Vagina (tissue), 2 donors: ENCODE results near the gene C1orf115.

Experiments
- POLR2A ChIP-seq, 2 donors: fragments of 450-650 bp; IDR thresholded peaks; one replicate each; pipeline ENCODE4 v1.6.1; 2017; ENCODE audit warnings: antibody characterized with exemption in 2 of 2, mild to moderate bottlenecking in 2 of 2, moderate library complexity in 2 of 2
- POLR2AphosphoS5 ChIP-seq, 2 donors: sonication (generic); formaldehyde crosslinking; IDR thresholded peaks; one replicate each; pipeline ENCODE4 v1.9.0; 2017; ENCODE audit warnings: antibody characterized with exemption in 2 of 2, mild to moderate bottlenecking in 2 of 2, low read depth in 1 of 2; ENCODE audit not compliant: insufficient read depth in 1 of 2
- TF ChIP-seq, protein P1 (sequence below), 3 experiments: fragments of 450-650 bp in 2 of 3; fragments of 200-600 bp in 1 of 3; sonication (generic) in 1 of 3; IDR thresholded peaks; one replicate each; pipeline ENCODE4 v1.5.1; 2017 to 2019; ENCODE audit warnings: antibody characterized with exemption in 3 of 3, mild to moderate bottlenecking in 2 of 3, moderate library complexity in 2 of 3

- TF ChIP-seq, protein P1, sequence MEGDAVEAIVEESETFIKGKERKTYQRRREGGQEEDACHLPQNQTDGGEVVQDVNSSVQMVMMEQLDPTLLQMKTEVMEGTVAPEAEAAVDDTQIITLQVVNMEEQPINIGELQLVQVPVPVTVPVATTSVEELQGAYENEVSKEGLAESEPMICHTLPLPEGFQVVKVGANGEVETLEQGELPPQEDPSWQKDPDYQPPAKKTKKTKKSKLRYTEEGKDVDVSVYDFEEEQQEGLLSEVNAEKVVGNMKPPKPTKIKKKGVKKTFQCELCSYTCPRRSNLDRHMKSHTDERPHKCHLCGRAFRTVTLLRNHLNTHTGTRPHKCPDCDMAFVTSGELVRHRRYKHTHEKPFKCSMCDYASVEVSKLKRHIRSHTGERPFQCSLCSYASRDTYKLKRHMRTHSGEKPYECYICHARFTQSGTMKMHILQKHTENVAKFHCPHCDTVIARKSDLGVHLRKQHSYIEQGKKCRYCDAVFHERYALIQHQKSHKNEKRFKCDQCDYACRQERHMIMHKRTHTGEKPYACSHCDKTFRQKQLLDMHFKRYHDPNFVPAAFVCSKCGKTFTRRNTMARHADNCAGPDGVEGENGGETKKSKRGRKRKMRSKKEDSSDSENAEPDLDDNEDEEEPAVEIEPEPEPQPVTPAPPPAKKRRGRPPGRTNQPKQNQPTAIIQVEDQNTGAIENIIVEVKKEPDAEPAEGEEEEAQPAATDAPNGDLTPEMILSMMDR (IDR thresholded peaks at IDR 0.05), result no peak
- TF ChIP-seq POLR2A (IDR thresholded peaks at IDR 0.05) (no peak), POLR2AphosphoS5 (IDR thresholded peaks at IDR 0.05; ENCODE audit: insufficient read depth in 1 of 2, low read depth in 1 of 2) (no peak)
These were observed 56.7 kb downstream of the C1orf115 start for GRCh38 chr1:220746851-220747250.
